Stomach (tissue), 9 donors: ENCODE data around the gene EWSR1. TPM values are rescaled to one million over a fixed set of nuclear protein-coding genes. Genes with fewer than 3 reads are reported as not detected.

ENCODE experiments used
- DNase-seq, 2 donors: peaks; one replicate each; pipeline versions ENCODE4 v3.0.0 to v3.0.0-alpha.2; 2013 to 2019
- H3K27ac ChIP-seq, 5 donors: fragments of 200-600 bp in 4 of 5; sonication (generic) in 4 of 5; one replicate each; pipeline ENCODE4 v1.5.1; 2013 to 2019; ENCODE audit warnings: mild to moderate bottlenecking in 1 of 5, moderate library complexity in 1 of 5
- H3K27me3 ChIP-seq, 3 donors: fragments of 200-600 bp; sonication (generic); one replicate each; pipeline ENCODE4 v1.5.1; 2017 to 2019; ENCODE audit warnings: mixed run types in 1 of 3
- H3K36me3 ChIP-seq, 4 donors: fragments of 200-600 bp; sonication (generic); 1 replicate in 3 of 4; 2 replicates in 1 of 4; pipeline ENCODE4 v1.5.1; 2016 to 2019
- H3K4me1 ChIP-seq, 4 donors: fragments of 200-600 bp; sonication (generic); one replicate each; pipeline ENCODE4 v1.5.1; 2016 to 2019
- H3K4me3 ChIP-seq, 4 donors: fragments of 200-600 bp; sonication (generic) in 3 of 4; one replicate each; pipeline ENCODE4 v1.5.1; 2016 to 2019; ENCODE audit warnings: mild to moderate bottlenecking in 1 of 4
- H3K9me3 ChIP-seq, 4 donors: fragments of 200-600 bp; sonication (generic); one replicate each; pipeline ENCODE4 v1.5.1; 2016 to 2019
- EP300 ChIP-seq: sonication (generic); formaldehyde crosslinking; IDR thresholded peaks from one replicate; pipeline ENCODE4 v1.6.1; 2017; ENCODE audit warnings: antibody characterized with exemption
- POLR2A ChIP-seq, 4 donors: fragments of 450-650 bp; IDR thresholded peaks; one replicate each; pipeline ENCODE4 v1.6.1; 2016; ENCODE audit warnings: antibody characterized with exemption in 4 of 4, control low read depth in 2 of 4, mild to moderate bottlenecking in 1 of 4, moderate library complexity in 1 of 4
- POLR2AphosphoS5 ChIP-seq, 3 donors: sonication (generic); formaldehyde crosslinking; IDR thresholded peaks; one replicate each; pipeline ENCODE4 v1.6.1; 2016; ENCODE audit warnings: antibody characterized with exemption in 3 of 3
- WGBS, 5 donors: extraction: QIAGEN DNeasy Blood & Tissue Kit in 3 of 5; methylation state at CpG; one replicate each; pipeline versions ENCODE4 v1.1.5 to v1.1.7; 2013 to 2018; 5-methylcytosine and 5-hydroxymethylcytosine counted together
- intact Hi-C: fragments of 100-400 bp; cut with DNase I; formaldehyde crosslinking; loops from one replicate; pipeline ENCODE4 v1.15.1; 2023; ENCODE audit warnings: low total_unique reads
- polyA plus RNA-seq, 3 donors: library from polyadenylated mRNA; stranded (reverse); fragments of 200-250 nt; gene quantifications; one replicate each; pipeline ENCODE4 v1.2.3, GENCODE V29; 2013
- small RNA-seq, 4 donors: library from RNA; depleted of rRNA; stranded (forward); fragments of <200 nt; gene quantifications; one replicate each; pipeline ENCODE3, GENCODE V24; 2016
- total RNA-seq, 5 donors: library from RNA; depleted of rRNA; stranded (reverse); fragments of >200 nt; gene quantifications; one replicate each; pipeline versions ENCODE4 v1.1.0 to v1.2.3, GENCODE V29; 2014 to 2016
- TF ChIP-seq, protein P1 (sequence below), 7 experiments: fragments of 450-650 bp in 4 of 7; fragments of 200-600 bp in 3 of 7; sonication (generic) in 3 of 7; IDR thresholded peaks; one replicate each; pipeline ENCODE4 v1.5.1; 2016 to 2019; ENCODE audit warnings: antibody characterized with exemption in 7 of 7, control low read depth in 2 of 7, mild to moderate bottlenecking in 1 of 7
- donor health status: healthy with polysubstance abuse.
- donor health status: Bipolar disorder and iron deficiency.
- donor health status: healthy.

Gene EWSR1
- total and polyA plus RNA-seq, 8 donors: 97.7 to 376 (median 161) TPM

GRCh38 chr22:29348956-29349355, 80.9 kb downstream of the EWSR1 start:
- intact Hi-C loops: no loop called here
- peaks cover 0 to 39% (median 19%) of the 10 kb centered on the region in 4 donors for H3K4me1 ChIP-seq
- TF ChIP-seq POLR2AphosphoS5 (IDR thresholded peaks at IDR 0.05) (no peak), POLR2A (IDR thresholded peaks at IDR 0.05) (no peak), EP300 (no peak)
- TF ChIP-seq, protein P1, sequence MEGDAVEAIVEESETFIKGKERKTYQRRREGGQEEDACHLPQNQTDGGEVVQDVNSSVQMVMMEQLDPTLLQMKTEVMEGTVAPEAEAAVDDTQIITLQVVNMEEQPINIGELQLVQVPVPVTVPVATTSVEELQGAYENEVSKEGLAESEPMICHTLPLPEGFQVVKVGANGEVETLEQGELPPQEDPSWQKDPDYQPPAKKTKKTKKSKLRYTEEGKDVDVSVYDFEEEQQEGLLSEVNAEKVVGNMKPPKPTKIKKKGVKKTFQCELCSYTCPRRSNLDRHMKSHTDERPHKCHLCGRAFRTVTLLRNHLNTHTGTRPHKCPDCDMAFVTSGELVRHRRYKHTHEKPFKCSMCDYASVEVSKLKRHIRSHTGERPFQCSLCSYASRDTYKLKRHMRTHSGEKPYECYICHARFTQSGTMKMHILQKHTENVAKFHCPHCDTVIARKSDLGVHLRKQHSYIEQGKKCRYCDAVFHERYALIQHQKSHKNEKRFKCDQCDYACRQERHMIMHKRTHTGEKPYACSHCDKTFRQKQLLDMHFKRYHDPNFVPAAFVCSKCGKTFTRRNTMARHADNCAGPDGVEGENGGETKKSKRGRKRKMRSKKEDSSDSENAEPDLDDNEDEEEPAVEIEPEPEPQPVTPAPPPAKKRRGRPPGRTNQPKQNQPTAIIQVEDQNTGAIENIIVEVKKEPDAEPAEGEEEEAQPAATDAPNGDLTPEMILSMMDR (IDR thresholded peaks at IDR 0.05): no peak
- peaks cover 77 to 98% (median 96%) of the 10 kb centered on the region in 4 donors for H3K36me3 ChIP-seq
- H3K9me3 ChIP-seq: no peaks in the 10 kb centered on the region
- WGBS, 5 donors: 90 to 93% (median 91%) methylated on average over 18 of the region's 18 CpGs
- no peak for DNase-seq
- H3K27ac ChIP-seq: no peak overlapping the region
- H3K4me3 ChIP-seq: no peak overlapping the region
- no peaks in the 10 kb centered on the region for H3K27me3 ChIP-seq

Small RNA genes lying within 50 kb of the gene (small RNA-seq; reads per million reads assigned to genes)
- gene MIR3653: 0 reads per million in 4 donors

Other genes starting within 250 kb of the EWSR1 start
- under 1 TPM in 1 of 5 donors, not detected in 4; 0.55 TPM for gene C22orf31, start 206.4 kb upstream of the EWSR1 start, total RNA-seq
- gene C22orf31, start 206.4 kb upstream of the EWSR1 start, polyA plus RNA-seq: not detected
- gene KREMEN1, start 195.2 kb upstream of the EWSR1 start, total RNA-seq: 10 to 100 TPM in 4 of 5 donors, 1 to 10 TPM in 1; 5.4 to 34.5 (median 13.8) TPM
- 1 to 10 TPM; 5.8 to 10.0 (median 8.1) TPM for gene KREMEN1, start 195.2 kb upstream of the EWSR1 start, polyA plus RNA-seq
- 10 to 100 TPM in 2 of 5 donors, 1 to 10 TPM in 2, not detected in 1; 1.8 to 23.6 (median 9.5) TPM for gene EMID1, start 62.4 kb upstream of the EWSR1 start, total RNA-seq
- 10 to 100 TPM in 2 of 3 donors, 1 to 10 TPM in 1; 2.5 to 12.7 (median 10.3) TPM for gene EMID1, start 62.4 kb upstream of the EWSR1 start, polyA plus RNA-seq
- gene RHBDD3, start 287 bp upstream of the EWSR1 start, total RNA-seq: 10 to 100 TPM; 14.5 to 76.5 (median 45.1) TPM
- gene RHBDD3, start 287 bp upstream of the EWSR1 start, polyA plus RNA-seq: 10 to 100 TPM in 2 of 3 donors, 1 to 10 TPM in 1; 9.8 to 19.6 (median 16.7) TPM
- 10 to 100 TPM in 4 of 5 donors, 1 to 10 TPM in 1; 4.4 to 81.1 (median 53.6) TPM for gene GAS2L1, start 38.4 kb downstream of the EWSR1 start, total RNA-seq
- 10 to 100 TPM; 14.7 to 22.3 (median 15.7) TPM for gene GAS2L1, start 38.4 kb downstream of the EWSR1 start, polyA plus RNA-seq
- under 1 TPM in 1 of 5 donors, not detected in 4; 0.37 TPM for gene RASL10A, start 47.4 kb downstream of the EWSR1 start, total RNA-seq
- gene RASL10A, start 47.4 kb downstream of the EWSR1 start, polyA plus RNA-seq: 1 to 10 TPM in 1 of 3 donors, under 1 TPM in 2; 0.19 to 3.5 (median 0.76) TPM
- gene AP1B1, start 120.3 kb downstream of the EWSR1 start, total RNA-seq: 100 to 1,000 TPM in 1 of 5 donors, 10 to 100 TPM in 4; 33.8 to 109 (median 64.6) TPM
- 10 to 100 TPM; 19.8 to 36.9 (median 30.4) TPM for gene AP1B1, start 120.3 kb downstream of the EWSR1 start, polyA plus RNA-seq
- not detected for gene RFPL1, start 170.3 kb downstream of the EWSR1 start, total RNA-seq
- not detected for gene RFPL1, start 170.3 kb downstream of the EWSR1 start, polyA plus RNA-seq
- gene NEFH, start 211.9 kb downstream of the EWSR1 start, total RNA-seq: 1 to 10 TPM in 1 of 5 donors, under 1 TPM in 2, not detected in 2; 0.14 to 2.7 (median 0.92) TPM
- under 1 TPM in 2 of 3 donors, not detected in 1; 0.25 to 0.43 TPM for gene NEFH, start 211.9 kb downstream of the EWSR1 start, polyA plus RNA-seq